Esophagus squamous epithelium (tissue), 4 donors: ENCODE measurements around the gene ZNF10.

Experiments
- POLR2A ChIP-seq, 4 donors: fragments of 450-650 bp; IDR thresholded peaks; one replicate each; pipeline ENCODE4 v1.6.1; 2017; ENCODE audit warnings: antibody characterized with exemption in 4 of 4, mild to moderate bottlenecking in 4 of 4, moderate library complexity in 3 of 4
- TF ChIP-seq, protein P1 (sequence below), 6 experiments: fragments of 450-650 bp in 4 of 6; fragments of 200-600 bp in 2 of 6; sonication (generic) in 2 of 6; IDR thresholded peaks; one replicate each; pipeline ENCODE4 v1.5.1; 2016 to 2019; ENCODE audit warnings: antibody characterized with exemption in 6 of 6, mild to moderate bottlenecking in 4 of 6, moderate library complexity in 4 of 6

DNA sequence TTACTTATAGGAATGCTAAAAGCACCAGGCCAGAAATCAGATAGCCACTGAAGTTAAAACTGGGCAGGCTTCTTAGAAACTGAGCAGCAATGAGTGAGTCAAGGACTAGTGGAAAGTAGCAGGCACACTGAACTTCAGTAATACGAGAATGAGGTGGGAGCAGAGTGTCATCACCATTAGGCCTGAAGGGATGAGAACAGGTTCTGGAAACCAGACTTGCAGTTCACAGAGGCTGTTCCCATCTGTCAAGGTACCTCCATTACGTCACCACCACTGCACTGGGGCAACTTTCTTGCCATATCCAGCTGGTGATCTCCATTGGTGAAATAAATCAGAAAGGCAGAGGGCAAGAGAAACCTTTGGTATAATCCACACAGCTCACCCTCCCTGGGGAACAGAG is 15.6 kb downstream of the ZNF10 start:
- TF ChIP-seq, protein P1, sequence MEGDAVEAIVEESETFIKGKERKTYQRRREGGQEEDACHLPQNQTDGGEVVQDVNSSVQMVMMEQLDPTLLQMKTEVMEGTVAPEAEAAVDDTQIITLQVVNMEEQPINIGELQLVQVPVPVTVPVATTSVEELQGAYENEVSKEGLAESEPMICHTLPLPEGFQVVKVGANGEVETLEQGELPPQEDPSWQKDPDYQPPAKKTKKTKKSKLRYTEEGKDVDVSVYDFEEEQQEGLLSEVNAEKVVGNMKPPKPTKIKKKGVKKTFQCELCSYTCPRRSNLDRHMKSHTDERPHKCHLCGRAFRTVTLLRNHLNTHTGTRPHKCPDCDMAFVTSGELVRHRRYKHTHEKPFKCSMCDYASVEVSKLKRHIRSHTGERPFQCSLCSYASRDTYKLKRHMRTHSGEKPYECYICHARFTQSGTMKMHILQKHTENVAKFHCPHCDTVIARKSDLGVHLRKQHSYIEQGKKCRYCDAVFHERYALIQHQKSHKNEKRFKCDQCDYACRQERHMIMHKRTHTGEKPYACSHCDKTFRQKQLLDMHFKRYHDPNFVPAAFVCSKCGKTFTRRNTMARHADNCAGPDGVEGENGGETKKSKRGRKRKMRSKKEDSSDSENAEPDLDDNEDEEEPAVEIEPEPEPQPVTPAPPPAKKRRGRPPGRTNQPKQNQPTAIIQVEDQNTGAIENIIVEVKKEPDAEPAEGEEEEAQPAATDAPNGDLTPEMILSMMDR (IDR thresholded peaks at IDR 0.05), result no peak
- TF ChIP-seq POLR2A (IDR thresholded peaks at IDR 0.05), result no peak
